Lower lobe of right lung (tissue), 2 donors: ENCODE results near the gene ATCAY. TPM values are rescaled to one million over a fixed set of nuclear protein-coding genes. Genes with fewer than 3 reads are reported as not detected.

ENCODE experiments used
- ATAC-seq, 2 donors: fragments of 200-7000 bp; cut with Tn5 transposase; one replicate each; pipeline ENCODE4 v1.9.1; 2020 to 2022; ENCODE audit warnings: mild to moderate bottlenecking in 2 of 2, moderate library complexity in 2 of 2
- DNase-seq: peaks from one replicate; pipeline ENCODE4 v3.0.0-alpha.2; 2020
- H3K27ac ChIP-seq: fragments of 200-600 bp; one replicate; pipeline ENCODE4 v1.8.0; 2022
- H3K27me3 ChIP-seq: fragments of 200-600 bp; one replicate; pipeline ENCODE4 v1.8.0; 2022; ENCODE audit warnings: low read depth
- H3K36me3 ChIP-seq: fragments of 200-600 bp; one replicate; pipeline ENCODE4 v1.8.0; 2022; ENCODE audit warnings: mild to moderate bottlenecking
- H3K4me1 ChIP-seq: fragments of 200-600 bp; one replicate; pipeline ENCODE4 v1.8.0; 2022
- H3K4me3 ChIP-seq: fragments of 200-600 bp; one replicate; pipeline ENCODE4 v1.8.0; 2022; ENCODE audit warnings: mild to moderate bottlenecking
- H3K9me3 ChIP-seq: fragments of 200-600 bp; one replicate; pipeline ENCODE4 v1.8.0; 2022
- CTCF ChIP-seq: fragments of 200-600 bp; IDR thresholded peaks from one replicate; pipeline ENCODE4 v1.8.0; 2022; ENCODE audit warnings: antibody characterized with exemption, mild to moderate bottlenecking
- intact Hi-C: fragments of 100-400 bp; cut with DNase I; formaldehyde crosslinking; loops from one replicate; pipeline ENCODE4 v1.11.0; 2022
- total RNA-seq: library from RNA; stranded (reverse); fragmentation: NEBNext Ultra II Directional; extraction: Animal tissue kit (Norgen Biotek cat#: 25700); gene quantifications from one replicate; pipeline ENCODE4 v1.2.1, GENCODE V29; 2021
- donor health status: DM: no; HTN: yes; CAD: no; lungs with severe emphysema.

ATCAY gene
- total RNA-seq, 1 donor from 2014 or later: not detected

- no peaks in the 10 kb centered on the region for H3K4me1 ChIP-seq
- H3K27ac ChIP-seq: no peak overlapping the region
- no peak for TF ChIP-seq CTCF
- H3K9me3 ChIP-seq: peaks cover 13% of the 10 kb centered on the region
- H3K27me3 ChIP-seq: no peaks in the 10 kb centered on the region
- H3K4me3 ChIP-seq: no peak overlapping the region
- no peak for DNase-seq
- ATAC-seq: no peak
- H3K36me3 ChIP-seq: no peaks in the 10 kb centered on the region
- intact Hi-C loops: no loop called here
Observed at GRCh38 chr19:3919793-3920192, 39.3 kb downstream of the ATCAY start.

GRCh38 chr19:3923096-3923758, 42.7 kb downstream of the ATCAY start:
- ATAC-seq (no peak), DNase-seq (no peak)
- no peak for TF ChIP-seq CTCF
- Histone ChIP-seq H3K27me3 (no peaks in the 10 kb centered on the region), H3K27ac (no peak overlapping the region), H3K9me3 (peaks cover 13% of the 10 kb centered on the region), H3K4me1 (no peaks in the 10 kb centered on the region), H3K4me3 (no peak overlapping the region), H3K36me3 (no peaks in the 10 kb centered on the region)
- intact Hi-C loops: no loop called here

- ATAC-seq: no peak
Observed at GRCh38 chr19:3923912-3924311, 43.4 kb downstream of the ATCAY start.

GRCh38 chr19:3931041-3931440, 50.6 kb downstream of the ATCAY start:
- no peaks in the 10 kb centered on the region for H3K4me1 ChIP-seq
- intact Hi-C loops: no loop called here
- TF ChIP-seq CTCF: no peak
- peaks cover 26% of the 10 kb centered on the region for H3K27me3 ChIP-seq
- H3K4me3 ChIP-seq: no peak overlapping the region
- no peaks in the 10 kb centered on the region for H3K36me3 ChIP-seq
- no peak for DNase-seq
- no peak overlapping the region for H3K27ac ChIP-seq
- no peak for ATAC-seq
- H3K9me3 ChIP-seq: no peaks in the 10 kb centered on the region

More at GRCh38 chr19:3923912-3924311, 43.4 kb downstream of the ATCAY start:
- no peak overlapping the region for H3K4me3 ChIP-seq
- H3K36me3 ChIP-seq: no peaks in the 10 kb centered on the region
- H3K4me1 ChIP-seq: no peaks in the 10 kb centered on the region
- peaks cover 13% of the 10 kb centered on the region for H3K9me3 ChIP-seq
- no peak for TF ChIP-seq CTCF
- no peak overlapping the region for H3K27ac ChIP-seq
- DNase-seq: no peak
- no peaks in the 10 kb centered on the region for H3K27me3 ChIP-seq
- intact Hi-C loops: no loop called here

- H3K4me3 ChIP-seq: no peak within 1 kb of the TSS
- TF ChIP-seq CTCF: no peak
- H3K9me3 ChIP-seq: no peaks in the 10 kb centered on the region
- ATAC-seq: no peak
- no peak for DNase-seq
- H3K4me1 ChIP-seq: no peaks in the 10 kb centered on the region
- H3K36me3 ChIP-seq: no peaks in the 10 kb centered on the region
- no peak within 1 kb of the TSS for H3K27ac ChIP-seq
- peaks cover 26% of the 10 kb centered on the region for H3K27me3 ChIP-seq
- intact Hi-C loops: no loop called here
Observed at GRCh38 chr19:3932931-3933810, 52.7 kb downstream of the ATCAY start, which contains the start of gene NMRK2. Gene NMRK2, plus strand, starts transcription at chr19:3933069. Its CDS starts 603 bp downstream, at chr19:3933672.
